GM18520 (cell line): ENCODE measurements around the gene IRF3.

ENCODE experiments used
- ATAC-seq: cut with Tn5 transposase; IDR thresholded peaks from one replicate; pipeline ENCODE4 v1.9.1; 2021; ENCODE audit not compliant: unreplicated experiment

Gene IRF3

GRCh38 chr19:49672131-49672919 lies 6.7 kb upstream of the IRF3 start:
- no peak for ATAC-seq

GRCh38 chr19:49669516-49669915 lies 3.9 kb upstream of the IRF3 start:
- no peak for ATAC-seq

DNA sequence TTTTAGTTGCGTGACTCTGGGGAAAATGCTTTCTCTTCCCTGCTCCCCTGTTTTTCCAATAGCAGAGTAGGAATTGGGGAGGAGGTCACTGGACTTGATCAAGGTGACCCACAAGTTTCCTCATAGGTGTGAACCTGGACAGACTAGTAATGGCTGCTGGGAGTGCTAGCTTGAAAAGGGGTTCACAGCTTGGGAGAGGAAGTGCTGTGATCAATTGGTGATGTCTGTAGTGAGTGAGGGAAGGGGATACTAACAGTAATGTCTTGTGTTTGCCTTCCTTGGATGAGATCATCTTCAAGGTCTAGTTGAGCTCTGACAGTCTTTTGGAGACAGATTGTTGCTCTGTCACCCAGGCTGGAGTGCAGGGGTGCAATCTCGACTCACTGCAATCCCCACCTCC lies 1.8 kb upstream of the IRF3 start:
- ATAC-seq = no peak

GRCh38 chr19:49666120-49666444 lies 425 bp upstream of the IRF3 start:
- ATAC-seq = no peak

GRCh38 chr19:49665036-49665350 lies 664 bp downstream of the IRF3 start:
- no peak for ATAC-seq

DNA sequence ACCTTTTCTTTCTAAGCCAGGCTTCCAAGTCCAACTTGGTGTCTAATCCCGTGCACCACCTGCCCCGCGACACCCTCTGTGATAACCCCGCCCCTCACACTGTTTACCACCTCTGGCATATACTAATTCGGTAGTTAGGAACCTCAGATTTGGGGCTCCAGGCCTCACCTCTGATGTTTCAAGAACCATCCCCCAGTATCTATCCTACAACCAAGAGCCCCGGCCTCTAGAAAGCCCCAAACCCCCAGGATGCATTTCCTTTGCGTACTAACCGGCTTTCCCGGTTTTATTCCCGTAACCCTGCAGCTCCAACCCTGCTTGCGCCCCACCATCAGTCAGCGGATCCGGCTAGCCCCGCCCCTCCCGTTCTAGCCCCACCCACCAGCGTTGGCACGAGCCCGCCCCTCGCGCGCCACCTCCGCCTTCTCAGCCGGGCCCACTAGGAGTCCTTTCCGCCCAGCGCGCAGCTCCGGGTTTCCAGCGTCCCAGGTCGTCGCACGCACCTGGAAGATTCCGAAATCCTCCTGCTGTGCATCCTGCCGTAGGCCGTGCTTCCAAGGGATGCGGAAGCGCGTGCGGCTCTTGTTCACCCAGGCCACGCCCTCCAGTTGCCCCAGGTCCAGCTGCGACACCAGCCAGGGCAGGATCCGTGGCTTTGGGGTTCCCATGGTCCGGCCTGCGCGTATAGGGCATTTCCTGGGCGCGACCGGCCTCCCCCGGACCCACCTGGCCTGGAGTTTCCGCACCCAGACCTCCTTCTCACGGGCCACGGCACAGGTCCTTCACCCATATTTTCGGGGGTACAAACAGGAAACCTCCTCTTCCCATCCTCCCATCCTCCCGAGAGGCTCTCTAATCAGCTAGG lies 1.3 kb downstream of the IRF3 start:
- ATAC-seq = no peak

- no peak for ATAC-seq
Measured at GRCh38 chr19:49663224-49663623, 2.4 kb downstream of the IRF3 start.

DNA sequence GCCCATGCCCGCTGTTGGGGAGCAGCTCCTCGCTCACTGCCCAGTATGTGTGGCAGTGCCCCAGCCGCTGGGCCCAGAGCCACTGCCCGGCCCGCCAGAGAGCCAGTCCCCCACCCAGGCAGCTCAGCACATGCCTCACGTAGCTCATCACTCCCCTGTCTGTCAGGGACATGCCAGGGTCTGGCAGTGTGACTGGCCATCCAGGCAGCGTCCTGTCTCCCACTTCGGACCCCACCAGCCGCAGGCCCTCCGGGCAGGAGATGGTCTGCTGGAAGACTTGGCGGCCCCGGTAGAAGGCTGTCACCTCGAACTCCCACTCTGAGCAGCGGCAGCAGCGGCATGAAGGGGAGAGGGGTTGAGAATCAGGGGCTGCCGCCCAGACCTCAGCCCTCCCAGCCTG lies 3.6 kb downstream of the IRF3 start:
- no peak for ATAC-seq

- ATAC-seq = no peak
Measured at GRCh38 chr19:49660338-49660961, 5.2 kb downstream of the IRF3 start.

GRCh38 chr19:49658566-49659442 lies 6.9 kb downstream of the IRF3 start:
- no peak for ATAC-seq

DNA sequence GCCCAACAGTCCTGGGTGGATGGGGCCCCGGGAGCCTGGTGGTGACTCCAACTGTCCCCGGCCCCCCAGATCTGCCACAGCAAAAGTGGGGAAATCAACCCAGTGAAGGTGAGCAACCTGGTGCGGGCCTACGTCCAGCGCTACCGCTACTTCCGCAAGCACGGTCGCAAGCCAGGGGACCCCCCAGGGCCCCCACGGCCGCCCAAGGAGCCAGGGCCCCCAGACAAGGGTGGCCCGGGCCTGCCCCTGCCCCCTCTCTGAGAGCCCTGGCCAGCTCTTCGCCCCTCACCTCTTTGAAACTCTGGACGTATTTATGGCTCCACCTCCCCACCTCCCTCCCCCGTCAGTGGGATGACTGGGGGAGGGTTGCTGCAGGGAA lies 7.5 kb downstream of the IRF3 start:
- no peak for ATAC-seq

- no peak for ATAC-seq
Measured at GRCh38 chr19:49657493-49658138, 8.0 kb downstream of the IRF3 start.

DNA sequence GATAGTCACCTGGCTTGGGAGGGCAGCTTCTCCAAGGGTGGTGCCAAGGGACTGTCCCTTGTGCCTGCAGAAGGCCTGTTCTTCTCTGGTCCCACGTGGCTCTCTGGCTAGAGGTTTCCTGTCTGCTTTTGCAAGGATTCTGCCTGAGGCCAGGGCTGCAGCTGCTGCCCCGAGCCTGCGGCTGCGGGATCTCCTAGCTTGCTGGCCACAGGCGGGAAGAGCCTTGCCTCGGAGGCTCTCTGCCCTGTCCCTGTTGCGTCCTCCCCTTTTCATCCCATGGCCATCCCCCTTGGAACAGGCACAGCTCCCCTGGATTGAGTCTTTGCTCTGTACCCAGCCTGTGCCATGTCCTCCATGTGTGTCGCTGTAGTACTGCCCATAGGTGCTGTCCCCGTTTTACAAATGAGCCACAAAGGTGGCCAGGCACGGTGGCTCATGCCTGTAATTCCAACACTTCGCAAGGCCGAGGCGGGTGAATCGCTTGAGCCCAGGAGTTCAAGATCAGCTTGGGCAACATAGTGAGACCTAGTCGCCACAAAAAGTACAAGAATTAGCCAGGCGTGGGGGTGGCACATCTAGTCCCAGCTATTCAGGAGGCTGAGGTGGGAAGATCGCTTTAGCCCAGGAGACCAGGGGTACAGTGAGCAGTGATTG lies 9.1 kb downstream of the IRF3 start:
- no peak for ATAC-seq

GRCh38 chr19:49655570-49656455 lies 9.8 kb downstream of the IRF3 start:
- no peak for ATAC-seq

- no peak for ATAC-seq
Measured at GRCh38 chr19:49654581-49654980, 11.1 kb downstream of the IRF3 start.

GRCh38 chr19:49653466-49653806 lies 12.2 kb downstream of the IRF3 start:
- no peak for ATAC-seq

GRCh38 chr19:49652551-49653465 lies 12.8 kb downstream of the IRF3 start:
- ATAC-seq = no peak

GRCh38 chr19:49651820-49652550 lies 13.7 kb downstream of the IRF3 start:
- no peak for ATAC-seq
